ENCODE results near the gene TMEM179. TPM values are rescaled to one million over a fixed set of nuclear protein-coding genes. Genes with fewer than 3 reads are reported as not detected.

The TMEM179 gene
- total RNA-seq, 4 donors from 2014 or later = 0.66 to 0.84 (median 0.78) TPM; not detected in 1

- H3K4me3 ChIP-seq = no peak overlapping the region
- no peak overlapping the region for H3K27ac ChIP-seq
- no peak for TF ChIP-seq POLR2A (IDR thresholded peaks at IDR 0.05)
- no peak for TF ChIP-seq EP300 (IDR thresholded peaks at IDR 0.05)
- TF ChIP-seq CTCF (IDR thresholded peaks at IDR 0.05) = no peak
- 65% methylated on average over 11 to 17 of the region's 17 CpGs for WGBS, 2 donors
- peaks cover 0 to 23% of the 10 kb centered on the region in 2 donors for H3K27me3 ChIP-seq
- no peaks in the 10 kb centered on the region for H3K36me3 ChIP-seq
- DNase-seq (ENCODE audit: low spot score in 2 of 2) = no peak
- H3K4me1 ChIP-seq = peaks cover 0 to 13% (median 0%) of the 10 kb centered on the region in 4 donors
- no peaks in the 10 kb centered on the region for H3K9me3 ChIP-seq
Measured at GRCh38 chr14:104561124-104561557, 43.4 kb downstream of the TMEM179 start.

- H3K4me1 ChIP-seq = peaks cover 0 to 13% (median 0%) of the 10 kb centered on the region in 4 donors
- WGBS, 2 donors = 56 to 73% methylated on average over 2 of the region's 3 CpGs
- no peak overlapping the region for H3K27ac ChIP-seq
- no peak overlapping the region for H3K4me3 ChIP-seq
- TF ChIP-seq EP300 (IDR thresholded peaks at IDR 0.05) = no peak
- no peak for TF ChIP-seq POLR2A (IDR thresholded peaks at IDR 0.05)
- peaks cover 0 to 19% of the 10 kb centered on the region in 2 donors for H3K27me3 ChIP-seq
- DNase-seq (ENCODE audit: low spot score in 2 of 2) = no peak
- H3K36me3 ChIP-seq = no peaks in the 10 kb centered on the region
- H3K9me3 ChIP-seq = no peaks in the 10 kb centered on the region
Measured at GRCh38 chr14:104560586-104560945, 44.0 kb downstream of the TMEM179 start.

- TF ChIP-seq CTCF (IDR thresholded peaks at IDR 0.05) (no peak), EP300 (IDR thresholded peaks at IDR 0.05) (no peak), POLR2A (IDR thresholded peaks at IDR 0.05) (no peak)
- Histone ChIP-seq H3K9me3 (no peaks in the 10 kb centered on the region), H3K4me3 (no peak overlapping the region), H3K27me3 (peaks cover 0 to 17% of the 10 kb centered on the region in 2 donors), H3K4me1 (peaks cover 0 to 13% (median 0%) of the 10 kb centered on the region in 4 donors), H3K36me3 (no peaks in the 10 kb centered on the region), H3K27ac (no peak overlapping the region)
- WGBS, 2 donors = 86 to 87% methylated on average over 21 of the region's 21 CpGs
- DNase-seq (ENCODE audit: low spot score in 2 of 2) = no peak
Measured at GRCh38 chr14:104559804-104560585, 44.6 kb downstream of the TMEM179 start.

DNA sequence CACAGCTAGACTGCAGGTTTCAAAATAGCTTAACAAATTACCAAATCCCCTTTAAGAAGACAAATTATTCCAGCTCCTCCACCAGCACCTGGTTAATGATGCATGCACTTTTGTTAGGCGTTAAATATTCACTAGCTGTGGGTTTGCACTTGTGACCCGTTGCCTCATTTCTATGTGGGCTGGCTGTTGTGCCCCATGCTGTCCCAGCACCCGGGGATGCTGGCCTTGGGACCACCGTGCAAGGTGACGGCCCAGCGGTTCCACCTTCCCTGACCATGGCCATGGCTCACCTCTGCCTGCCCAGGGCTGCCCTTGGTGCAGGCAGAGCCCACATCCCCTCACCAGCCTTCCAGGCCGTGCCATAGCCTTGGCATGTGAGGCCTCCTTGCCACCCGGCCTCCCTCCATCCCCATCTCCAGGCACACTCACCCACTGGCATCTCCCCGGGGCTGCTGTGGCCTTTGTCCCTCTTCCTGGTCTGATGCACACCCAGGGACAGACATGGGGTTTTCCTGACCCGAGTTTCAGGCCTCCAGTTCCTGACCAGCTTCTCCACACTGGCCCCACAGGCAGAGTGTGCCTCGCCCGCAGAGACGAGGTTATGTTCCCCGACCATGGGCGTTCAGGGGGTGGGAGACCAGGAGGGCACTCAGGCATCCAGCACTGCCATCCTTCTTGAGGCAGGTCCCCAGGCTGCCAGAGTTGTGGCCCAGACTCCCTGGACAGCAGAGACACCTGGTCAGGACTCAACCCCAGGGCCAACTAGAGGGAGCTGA, 45.4 kb downstream of the TMEM179 start:
- TF ChIP-seq POLR2A (IDR thresholded peaks at IDR 0.05) (no peak), EP300 (IDR thresholded peaks at IDR 0.05) (no peak), CTCF (IDR thresholded peaks at IDR 0.05) (no peak)
- Histone ChIP-seq H3K36me3 (no peaks in the 10 kb centered on the region), H3K4me1 (peaks cover 0 to 8% (median 0%) of the 10 kb centered on the region in 4 donors), H3K4me3 (no peak overlapping the region), H3K27me3 (peaks cover 0 to 11% of the 10 kb centered on the region in 2 donors), H3K9me3 (no peaks in the 10 kb centered on the region), H3K27ac (no peak overlapping the region)
- no peak for DNase-seq (ENCODE audit: low spot score in 2 of 2)
- WGBS, 2 donors = 87% methylated on average over 15 of the region's 15 CpGs

DNA sequence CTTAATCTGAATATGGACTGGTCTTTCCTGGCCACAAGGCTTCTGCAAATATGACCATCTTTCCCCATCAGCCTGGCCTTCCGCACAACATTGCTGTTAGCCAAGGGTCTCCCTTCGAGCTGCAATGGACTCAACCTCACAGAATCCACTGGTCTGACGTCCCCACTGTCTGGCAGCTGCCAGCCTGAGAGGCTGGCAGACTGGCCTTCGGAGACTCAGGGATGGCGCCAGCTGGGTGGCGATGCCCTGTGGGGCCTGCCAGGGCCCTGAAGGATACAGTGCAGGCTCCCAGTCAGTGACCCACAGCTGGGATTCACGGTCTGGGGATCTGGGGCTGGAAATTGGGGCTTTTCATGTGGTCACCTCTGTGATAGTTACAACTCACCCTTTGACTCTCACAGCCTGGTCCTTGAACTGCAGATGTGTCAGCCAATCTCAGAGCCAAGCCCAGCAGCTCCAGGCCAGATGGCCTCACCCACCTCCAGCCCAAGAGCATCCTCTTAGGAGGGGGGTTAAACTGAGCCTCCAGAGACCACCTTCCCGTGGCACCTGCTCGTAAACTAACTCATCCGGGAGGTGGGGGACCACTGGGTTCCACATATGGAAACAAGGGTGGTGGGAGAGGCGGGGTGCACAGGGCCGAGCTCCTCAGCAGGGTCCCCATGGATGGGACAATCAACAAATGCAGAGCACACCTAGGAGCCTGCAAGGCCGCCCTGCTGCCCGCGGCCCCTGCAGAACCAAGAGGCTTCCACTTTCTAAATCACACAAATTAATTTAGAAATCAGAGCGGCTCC, 46.1 kb downstream of the TMEM179 start:
- no peak overlapping the region for H3K27ac ChIP-seq
- no peak overlapping the region for H3K4me3 ChIP-seq
- peaks cover 0 to under 1% (median 0%) of the 10 kb centered on the region in 4 donors for H3K4me1 ChIP-seq
- DNase-seq (ENCODE audit: low spot score in 2 of 2) = no peak
- H3K27me3 ChIP-seq = peaks cover 0 to 11% of the 10 kb centered on the region in 2 donors
- H3K36me3 ChIP-seq = no peaks in the 10 kb centered on the region
- H3K9me3 ChIP-seq = no peaks in the 10 kb centered on the region
- no peak for TF ChIP-seq EP300 (IDR thresholded peaks at IDR 0.05)
- TF ChIP-seq CTCF (IDR thresholded peaks at IDR 0.05) = no peak
- TF ChIP-seq POLR2A (IDR thresholded peaks at IDR 0.05) = no peak
- WGBS, 2 donors = 88 to 89% methylated on average over 16 of the region's 16 CpGs
